Fibroblast of lung (primary cell): ENCODE measurements around the gene MAML3.

Experiments
- CTCF ChIP-seq, 2 donors: IDR thresholded peaks in 1 of 2; conservative IDR thresholded peaks in 1 of 2; 1 replicate in 1 of 2; 2 replicates in 1 of 2; pipeline ENCODE4 v1.5.1; 2011 to 2012; ENCODE audit warnings: low read length in 2 of 2, control low read depth in 1 of 2, inconsistent platforms in 1 of 2, low read depth in 1 of 2, mild to moderate bottlenecking in 1 of 2
- EZH2 ChIP-seq: IDR thresholded peaks from 2 replicates; pipeline ENCODE4 v1.5.1; 2012; ENCODE audit warnings: low read length, control low read depth, mild to moderate bottlenecking; ENCODE audit errors: missing control alignments

GRCh38 chr4:139826426-139826825, 327.6 kb downstream of the MAML3 start:
- TF ChIP-seq CTCF (conservative IDR thresholded peaks at IDR 0.05 in 1 of 2, IDR thresholded peaks at IDR 0.05 in 1 of 2; ENCODE audit: low read depth in 1 of 2, low read length in 2 of 2) (no peak), EZH2 (no peak)
